HepG2 (cell line): Measurements from ENCODE around the gene PRCP. TPM values are rescaled to one million over a fixed set of nuclear protein-coding genes. Genes with fewer than 3 reads are reported as not detected.
A peak's percentile ranks its signal among the peaks of the same experiment; 100 is the strongest.

Experiments
- ATM ChIP-seq: fragments of 450-650 bp; IDR thresholded peaks from 2 replicates; pipeline ENCODE4 v1.7.1; 2017; ENCODE audit warnings: mild to moderate bottlenecking, borderline replicate concordance
- CC2D1A ChIP-seq: sonication (generic); formaldehyde crosslinking; IDR thresholded peaks from 2 replicates; pipeline ENCODE4 v1.8.1; 2023; ENCODE audit warnings: mild to moderate bottlenecking, missing genetic modification reagents
- KDM4B ChIP-seq: sonication (generic); formaldehyde crosslinking; IDR thresholded peaks from 2 replicates; pipeline ENCODE4 v1.4.0; 2020; ENCODE audit warnings: missing genetic modification reagents
- MAX ChIP-seq: IDR thresholded peaks from 2 replicates; pipeline ENCODE4 v1.6.1; 2012; ENCODE audit warnings: inconsistent platforms
- MXD4 ChIP-seq: IDR thresholded peaks from 2 replicates; pipeline ENCODE4 v1.6.1; 2016; ENCODE audit warnings: mild to moderate bottlenecking, missing biosample characterization, missing genetic modification reagents
- SALL1 ChIP-seq: sonication (generic); formaldehyde crosslinking; IDR thresholded peaks from 2 replicates; pipeline ENCODE4 v1.8.0; 2022; ENCODE audit warnings: mild to moderate bottlenecking, missing genetic modification reagents
- STAT6 ChIP-seq: sonication (generic); formaldehyde crosslinking; IDR thresholded peaks from 2 replicates; pipeline ENCODE4 v1.4.0; 2020; ENCODE audit warnings: missing genetic modification reagents, mild to moderate bottlenecking, borderline replicate concordance
- TBL1XR1 ChIP-seq: fragments of 150-350 bp; IDR thresholded peaks from 2 replicates; pipeline ENCODE4 v1.6.1; 2014; ENCODE audit warnings: borderline replicate concordance, low read length; ENCODE audit not compliant: partially characterized antibody
- ZNF318 ChIP-seq: sonication (generic); formaldehyde crosslinking; IDR thresholded peaks from 2 replicates; pipeline ENCODE4 v1.4.0; 2020; ENCODE audit warnings: mild to moderate bottlenecking, missing genetic modification reagents
- ZNF468 ChIP-seq: sonication (generic); formaldehyde crosslinking; IDR thresholded peaks from 2 replicates; pipeline ENCODE4 v1.8.0; 2022; ENCODE audit warnings: mild to moderate bottlenecking, moderate library complexity, missing genetic modification reagents
- ZNF564 ChIP-seq: sonication (generic); formaldehyde crosslinking; IDR thresholded peaks from 2 replicates; pipeline ENCODE4 v1.8.1; 2023; ENCODE audit warnings: mild to moderate bottlenecking, missing genetic modification reagents
- ZNF747 ChIP-seq: sonication (generic); formaldehyde crosslinking; IDR thresholded peaks from 2 replicates; pipeline ENCODE4 v1.8.1; 2023; ENCODE audit warnings: missing genetic modification reagents, mild to moderate bottlenecking, borderline replicate concordance
- ZSCAN21 ChIP-seq: sonication (generic); formaldehyde crosslinking; IDR thresholded peaks from 2 replicates; pipeline ENCODE4 v1.8.0; 2022; ENCODE audit warnings: mild to moderate bottlenecking, missing genetic modification reagents, moderate library complexity, borderline replicate concordance
- polyA plus RNA-seq, 8 experiments: library from polyadenylated mRNA; depleted of rRNA in 3 of 8; stranded (reverse) in 7 of 8; unstranded in 1 of 8; fragments of >200 nt; fragmentation: Illumina TruSeq in 4 of 8; extraction: Trizol in 4 of 8; gene quantifications; 2 replicates each; pipeline versions ENCODE4 v1.2.1 to v1.2.3, GENCODE V29; 2011 to 2016; ENCODE audit warnings: low read depth in 4 of 8, missing spikeins in 1 of 8, mixed read lengths in 1 of 8; ENCODE audit not compliant: insufficient read depth in 1 of 8
- total RNA-seq, 5 experiments: library from RNA; depleted of rRNA; stranded (reverse); fragments of >200 nt; fragmentation: Illumina TruSeq; extraction: Trizol; gene quantifications; 2 replicates each; pipeline ENCODE4 v1.2.3, GENCODE V29; 2016; ENCODE audit warnings: low read depth in 1 of 5
- TF ChIP-seq, protein P1 (sequence below): sonication (generic); formaldehyde crosslinking; IDR thresholded peaks from 2 replicates; pipeline ENCODE4 v1.4.0; 2020; ENCODE audit warnings: mild to moderate bottlenecking, missing genetic modification reagents

PRCP gene
- total and polyA plus RNA-seq, 2 of the 13 experiments (the other 11 are each of a cell fraction or from before 2014, with no cell fraction given): 84.2 to 105 TPM

GRCh38 chr11:82899957-82900276 is 313 bp downstream of the PRCP start (continued):
- TF ChIP-seq SALL1 (CRISPR knock-in tag) (no peak), ATM (no peak), MAX (no peak), ZNF564 (CRISPR knock-in tag) (0 out of 2 replicates have a peak, but pooled peaks have one; percentile 38), ZSCAN21 (CRISPR knock-in tag) (no peak), STAT6 (CRISPR knock-in tag) (no peak), KDM4B (CRISPR knock-in tag) (0 out of 2 replicates have a peak, but pooled peaks have one; percentile 17), MXD4 (CRISPR knock-in tag) (no peak), ZNF318 (CRISPR knock-in tag) (no peak), CC2D1A (CRISPR knock-in tag) (0 out of 2 replicates have a peak, but pooled peaks have one; percentile 57), ZNF468 (CRISPR knock-in tag) (no peak), ZNF747 (no peak), TBL1XR1 (no peak)
- TF ChIP-seq, protein P1, sequence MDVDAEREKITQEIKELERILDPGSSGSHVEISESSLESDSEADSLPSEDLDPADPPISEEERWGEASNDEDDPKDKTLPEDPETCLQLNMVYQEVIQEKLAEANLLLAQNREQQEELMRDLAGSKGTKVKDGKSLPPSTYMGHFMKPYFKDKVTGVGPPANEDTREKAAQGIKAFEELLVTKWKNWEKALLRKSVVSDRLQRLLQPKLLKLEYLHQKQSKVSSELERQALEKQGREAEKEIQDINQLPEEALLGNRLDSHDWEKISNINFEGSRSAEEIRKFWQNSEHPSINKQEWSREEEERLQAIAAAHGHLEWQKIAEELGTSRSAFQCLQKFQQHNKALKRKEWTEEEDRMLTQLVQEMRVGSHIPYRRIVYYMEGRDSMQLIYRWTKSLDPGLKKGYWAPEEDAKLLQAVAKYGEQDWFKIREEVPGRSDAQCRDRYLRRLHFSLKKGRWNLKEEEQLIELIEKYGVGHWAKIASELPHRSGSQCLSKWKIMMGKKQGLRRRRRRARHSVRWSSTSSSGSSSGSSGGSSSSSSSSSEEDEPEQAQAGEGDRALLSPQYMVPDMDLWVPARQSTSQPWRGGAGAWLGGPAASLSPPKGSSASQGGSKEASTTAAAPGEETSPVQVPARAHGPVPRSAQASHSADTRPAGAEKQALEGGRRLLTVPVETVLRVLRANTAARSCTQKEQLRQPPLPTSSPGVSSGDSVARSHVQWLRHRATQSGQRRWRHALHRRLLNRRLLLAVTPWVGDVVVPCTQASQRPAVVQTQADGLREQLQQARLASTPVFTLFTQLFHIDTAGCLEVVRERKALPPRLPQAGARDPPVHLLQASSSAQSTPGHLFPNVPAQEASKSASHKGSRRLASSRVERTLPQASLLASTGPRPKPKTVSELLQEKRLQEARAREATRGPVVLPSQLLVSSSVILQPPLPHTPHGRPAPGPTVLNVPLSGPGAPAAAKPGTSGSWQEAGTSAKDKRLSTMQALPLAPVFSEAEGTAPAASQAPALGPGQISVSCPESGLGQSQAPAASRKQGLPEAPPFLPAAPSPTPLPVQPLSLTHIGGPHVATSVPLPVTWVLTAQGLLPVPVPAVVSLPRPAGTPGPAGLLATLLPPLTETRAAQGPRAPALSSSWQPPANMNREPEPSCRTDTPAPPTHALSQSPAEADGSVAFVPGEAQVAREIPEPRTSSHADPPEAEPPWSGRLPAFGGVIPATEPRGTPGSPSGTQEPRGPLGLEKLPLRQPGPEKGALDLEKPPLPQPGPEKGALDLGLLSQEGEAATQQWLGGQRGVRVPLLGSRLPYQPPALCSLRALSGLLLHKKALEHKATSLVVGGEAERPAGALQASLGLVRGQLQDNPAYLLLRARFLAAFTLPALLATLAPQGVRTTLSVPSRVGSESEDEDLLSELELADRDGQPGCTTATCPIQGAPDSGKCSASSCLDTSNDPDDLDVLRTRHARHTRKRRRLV (CRISPR knock-in tag): no peak
